ENCODE data around the gene COL23A1.

COL23A1 gene

GRCh38 chr5:178291969-178292825 lies 298.0 kb downstream of the COL23A1 start:
- DNase-seq = no peak

GRCh38 chr5:178291161-178291561 lies 299.0 kb downstream of the COL23A1 start:
- DNase-seq = no peak

GRCh38 chr5:178290376-178290775 lies 299.8 kb downstream of the COL23A1 start:
- DNase-seq = no peak

- DNase-seq = no peak
These were observed 300.8 kb downstream of the COL23A1 start for GRCh38 chr5:178289438-178289837.

- DNase-seq = no peak
These were observed 301.5 kb downstream of the COL23A1 start for GRCh38 chr5:178288401-178289368.

GRCh38 chr5:178287791-178288105 lies 302.4 kb downstream of the COL23A1 start:
- no peak for DNase-seq

- DNase-seq = no peak
These were observed 303.0 kb downstream of the COL23A1 start for GRCh38 chr5:178287091-178287790.

- DNase-seq = no peak
These were observed 303.7 kb downstream of the COL23A1 start for GRCh38 chr5:178286226-178287090.

- DNase-seq = no peak
These were observed 304.6 kb downstream of the COL23A1 start for GRCh38 chr5:178285399-178286225.

- DNase-seq = no peak
These were observed 305.2 kb downstream of the COL23A1 start for GRCh38 chr5:178284996-178285395.

- no peak for DNase-seq
These were observed 306.0 kb downstream of the COL23A1 start for GRCh38 chr5:178284093-178284675.

- no peak for DNase-seq
These were observed 306.7 kb downstream of the COL23A1 start for GRCh38 chr5:178283520-178283919.

GRCh38 chr5:178282391-178282790 lies 307.8 kb downstream of the COL23A1 start:
- DNase-seq = no peak

GRCh38 chr5:178281331-178281730 lies 308.9 kb downstream of the COL23A1 start:
- no peak for DNase-seq

- DNase-seq = no peak
These were observed 309.6 kb downstream of the COL23A1 start for GRCh38 chr5:178280631-178281030.

- peak in 1 of 2 experiments; percentile 23 for DNase-seq
These were observed 310.3 kb downstream of the COL23A1 start for GRCh38 chr5:178279723-178280438.

GRCh38 chr5:178279026-178279722 lies 311.0 kb downstream of the COL23A1 start:
- no peak for DNase-seq

GRCh38 chr5:178278358-178279023 lies 311.7 kb downstream of the COL23A1 start:
- DNase-seq = no peak

GRCh38 chr5:178277866-178278265 lies 312.3 kb downstream of the COL23A1 start:
- no peak for DNase-seq

All from NCI-H187 (cell line).